GM19023 (cell line): ENCODE results near the gene TMEM18.

Source experiments
- ATAC-seq: cut with Tn5 transposase; IDR thresholded peaks from one replicate; pipeline ENCODE4 v1.9.1; 2021; ENCODE audit warnings: mild to moderate bottlenecking, moderate library complexity; ENCODE audit not compliant: unreplicated experiment

TMEM18 gene

DNA sequence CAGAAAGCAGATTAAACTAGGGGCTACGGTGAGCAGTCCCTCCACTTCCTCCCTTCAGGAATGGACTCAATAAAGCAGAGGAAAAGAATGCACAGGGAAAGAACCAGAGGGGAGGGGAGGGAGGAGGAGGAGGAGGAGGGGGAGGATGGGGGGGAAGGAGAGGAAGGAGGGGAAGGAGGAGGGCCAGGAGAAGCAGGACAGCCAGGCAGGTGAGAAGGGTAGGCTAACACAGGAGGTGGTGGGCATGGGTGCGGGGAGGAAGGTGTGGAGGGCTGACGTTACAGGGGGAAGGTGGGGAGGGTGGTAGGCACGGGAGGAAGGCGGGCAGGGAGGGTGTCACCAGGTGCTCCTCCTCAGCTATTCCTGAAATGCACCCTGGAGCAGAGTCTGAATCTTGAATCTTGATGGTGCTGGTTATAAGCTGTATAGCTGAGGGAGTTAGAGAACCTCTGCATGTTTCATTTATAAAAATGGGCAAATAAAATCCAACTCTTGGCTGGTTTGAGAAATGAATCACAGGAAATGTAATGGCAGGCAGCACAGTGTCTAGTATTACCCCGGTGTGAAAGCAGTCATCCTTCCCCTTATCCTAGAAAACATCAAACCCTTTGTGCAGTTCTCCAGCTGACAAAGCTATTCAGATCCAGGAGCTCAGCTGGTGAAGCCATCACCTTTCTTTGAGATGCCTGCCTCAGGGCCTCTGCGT lies 3.4 kb downstream of the TMEM18 start:
- ATAC-seq, result no peak

DNA sequence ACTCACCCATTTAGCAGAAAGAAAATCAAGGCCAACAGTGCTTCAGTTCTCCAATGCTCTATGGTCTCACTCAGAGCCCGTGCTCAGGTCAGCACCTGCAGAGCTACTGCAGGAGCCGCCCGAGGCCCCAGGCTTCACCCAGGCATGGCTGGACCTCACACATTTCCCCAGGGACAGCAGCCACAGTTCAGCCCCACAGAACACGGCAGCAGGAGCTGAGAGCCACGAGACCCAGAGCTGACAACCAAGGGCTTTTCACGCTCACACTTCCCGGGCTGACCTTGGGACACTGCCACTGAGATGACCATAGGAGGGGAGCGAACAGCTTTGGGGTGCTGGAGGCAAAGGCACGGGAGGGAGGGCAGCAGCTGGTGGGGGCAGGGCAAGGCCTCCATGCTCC lies 4.2 kb downstream of the TMEM18 start:
- no peak for ATAC-seq

DNA sequence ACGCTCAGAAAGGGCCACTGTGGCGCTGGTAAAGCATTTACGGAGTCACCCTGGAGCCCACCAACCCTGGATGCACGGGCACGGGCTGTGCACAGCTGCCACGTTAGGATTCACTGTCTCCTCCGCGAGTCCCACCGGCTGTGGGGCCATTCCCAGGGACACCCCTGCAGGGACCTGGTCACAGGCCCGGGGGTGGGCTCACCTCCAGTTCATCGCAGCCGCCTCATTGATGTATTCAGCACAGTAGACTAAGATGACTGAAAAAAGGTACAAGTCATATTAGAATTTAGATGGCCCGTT lies 4.7 kb downstream of the TMEM18 start:
- ATAC-seq, result no peak

DNA sequence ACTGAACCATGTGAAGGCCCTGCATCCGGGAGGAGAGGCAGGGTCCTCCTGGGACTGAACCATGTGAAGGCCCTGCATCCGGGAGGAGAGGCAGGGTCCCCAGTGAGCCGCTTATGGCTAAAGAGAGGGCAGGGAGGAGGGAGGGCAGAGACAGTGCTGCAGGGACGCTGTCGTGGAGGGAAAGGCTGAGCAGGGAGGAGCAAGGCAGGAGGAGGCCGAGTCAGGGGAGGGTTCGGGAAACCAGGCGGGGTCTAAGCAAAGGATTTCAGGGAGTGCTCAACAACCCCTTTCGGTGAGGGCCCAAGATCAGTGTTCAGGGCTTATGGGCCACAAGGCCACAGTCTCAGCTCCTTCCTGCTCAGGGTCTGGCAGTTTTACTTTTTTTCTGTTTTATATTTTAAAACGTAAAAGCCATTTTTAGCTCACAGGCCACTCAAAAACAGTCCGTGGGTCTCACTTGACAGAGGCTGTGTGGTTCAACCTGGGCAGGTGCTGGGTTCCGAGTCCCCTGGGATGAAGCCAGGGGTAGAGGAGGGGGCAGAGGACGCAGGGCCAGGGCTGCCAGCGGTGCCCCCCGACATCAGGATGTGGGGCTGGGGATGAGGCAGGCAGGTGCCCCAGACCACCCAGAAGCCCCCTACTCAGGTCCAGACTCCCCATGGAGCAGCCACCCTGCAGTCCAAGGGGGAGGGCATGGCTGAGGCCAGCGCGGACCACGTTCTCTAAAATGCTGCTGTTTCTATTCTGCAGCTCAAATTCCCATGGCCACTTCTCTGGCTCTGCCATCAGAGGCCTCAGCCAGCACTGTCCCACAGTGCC lies 5.2 kb downstream of the TMEM18 start:
- no peak for ATAC-seq

DNA sequence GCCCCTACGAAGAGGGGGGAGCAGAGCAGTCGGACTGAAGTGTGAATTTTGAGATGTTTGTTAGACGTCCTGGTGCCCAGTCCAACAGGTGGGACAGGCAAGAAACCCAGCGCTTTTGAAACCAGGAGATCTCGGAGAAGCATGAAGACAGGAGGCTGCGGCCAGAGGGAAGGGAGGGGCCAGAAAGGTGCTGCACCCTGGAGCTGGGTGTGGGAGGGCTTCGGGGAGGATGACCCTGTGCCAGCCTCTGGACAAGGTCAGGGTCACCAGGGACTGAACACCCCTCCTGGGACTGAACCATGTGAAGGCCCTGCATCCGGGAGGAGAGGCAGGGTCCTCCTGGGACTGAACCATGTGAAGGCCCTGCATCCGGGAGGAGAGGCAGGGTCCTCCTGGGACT lies 6.1 kb downstream of the TMEM18 start:
- ATAC-seq, result no peak

DNA sequence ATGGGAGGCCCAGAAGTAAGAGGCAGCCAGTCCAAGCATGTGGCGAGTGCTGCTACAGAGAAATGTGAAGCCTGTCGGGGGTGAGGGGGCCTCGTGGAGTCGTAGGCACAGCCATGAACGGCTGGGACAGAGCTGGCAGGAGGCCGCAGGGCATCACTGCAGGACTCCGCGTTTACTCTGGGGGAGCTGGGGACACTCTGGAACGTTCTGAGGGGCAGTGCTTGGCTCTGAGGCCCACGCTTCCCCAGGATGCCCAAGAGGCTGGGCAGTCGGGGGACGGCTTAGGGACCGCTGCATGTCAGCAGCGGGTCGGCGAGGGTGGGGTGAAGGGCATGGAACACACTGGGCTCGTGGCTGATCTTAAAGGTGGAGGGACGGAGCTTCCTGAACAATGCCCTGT lies 6.6 kb downstream of the TMEM18 start:
- ATAC-seq, result no peak

DNA sequence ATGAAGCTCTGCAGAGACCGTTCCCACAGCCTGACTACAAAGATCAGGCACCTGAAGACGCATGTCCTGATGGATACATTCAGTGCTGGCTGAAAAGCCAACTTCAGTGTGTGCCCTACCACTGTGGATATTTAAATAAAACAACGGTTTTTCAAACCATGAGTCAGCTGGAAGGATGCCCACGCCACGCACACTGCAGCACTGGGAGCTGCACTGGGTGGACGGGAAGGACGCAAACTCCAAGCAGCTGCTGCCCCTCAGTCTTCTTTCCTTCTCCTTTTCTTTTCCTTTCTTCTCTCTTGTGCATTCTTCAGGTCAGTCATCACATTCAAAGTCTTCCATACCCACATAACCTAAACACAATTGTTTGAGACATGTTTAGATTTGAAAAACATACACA lies 7.9 kb downstream of the TMEM18 start:
- ATAC-seq, result no peak

DNA sequence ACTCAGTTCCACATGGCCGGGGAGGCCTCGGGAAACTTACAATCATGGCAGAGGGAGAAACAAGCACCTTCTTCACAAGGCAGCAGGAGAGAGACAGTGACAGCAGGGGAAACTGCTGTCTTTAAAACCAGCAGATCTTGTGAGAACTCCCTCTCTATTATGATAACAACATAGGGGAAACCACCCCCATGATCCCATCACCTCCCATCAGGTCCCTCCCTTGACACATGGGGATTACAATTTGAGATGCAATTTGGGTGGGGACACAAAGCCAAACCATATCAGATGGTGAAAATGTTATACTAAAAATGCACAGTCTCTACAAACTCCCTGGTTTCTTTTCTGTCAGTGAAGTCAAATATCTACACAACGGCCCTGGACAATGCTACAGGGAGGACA lies 9.2 kb downstream of the TMEM18 start:
- no peak for ATAC-seq

DNA sequence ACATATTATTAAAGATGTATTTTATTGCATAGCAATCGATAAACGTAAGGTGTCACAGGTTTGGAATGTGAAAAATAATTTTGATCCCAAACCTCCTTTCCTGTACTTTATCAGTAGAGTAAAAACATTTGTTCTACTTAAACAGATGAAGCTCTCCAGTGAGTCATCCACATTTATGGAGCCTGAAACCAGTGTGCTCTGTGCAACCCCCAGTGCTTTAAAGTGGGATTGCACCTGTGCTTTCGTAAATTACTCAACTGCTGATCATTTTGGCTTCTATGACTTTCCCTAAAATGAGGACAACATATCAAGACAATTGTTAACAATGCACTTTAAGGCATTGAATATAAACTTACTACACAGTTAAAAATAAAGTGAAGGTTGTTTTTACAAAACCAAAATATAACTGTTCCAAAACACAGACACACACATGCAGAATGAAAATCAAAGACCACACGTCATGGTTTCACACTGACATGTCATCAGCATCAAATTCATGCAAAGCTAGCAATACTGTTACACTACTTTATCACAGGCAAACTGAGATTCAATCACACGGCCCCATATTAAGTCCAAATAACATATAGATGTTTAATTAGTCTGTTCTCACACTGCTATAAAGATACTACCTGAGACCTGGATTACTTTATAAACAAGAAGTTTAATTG lies 9.7 kb downstream of the TMEM18 start:
- ATAC-seq, result no peak

DNA sequence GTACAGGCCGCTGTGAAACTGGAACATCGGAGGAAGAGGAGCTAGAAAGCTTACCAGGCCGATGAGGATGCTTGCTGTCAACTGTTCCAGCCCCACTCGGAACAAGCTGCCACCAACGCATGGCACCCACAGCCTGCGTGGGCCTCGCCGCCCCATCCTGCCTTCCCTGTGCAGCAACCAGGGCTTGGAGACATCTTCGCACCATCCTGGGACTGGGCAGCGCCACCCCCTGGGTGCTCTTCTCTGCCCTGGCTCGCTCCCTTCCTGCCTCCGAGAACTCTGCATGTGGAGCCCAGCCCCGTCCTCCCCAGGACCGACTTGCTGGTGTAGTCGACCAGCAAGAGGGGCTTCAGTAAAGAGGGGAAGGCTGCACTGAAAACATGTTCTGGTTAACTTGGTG lies 10.8 kb downstream of the TMEM18 start:
- no peak for ATAC-seq

DNA sequence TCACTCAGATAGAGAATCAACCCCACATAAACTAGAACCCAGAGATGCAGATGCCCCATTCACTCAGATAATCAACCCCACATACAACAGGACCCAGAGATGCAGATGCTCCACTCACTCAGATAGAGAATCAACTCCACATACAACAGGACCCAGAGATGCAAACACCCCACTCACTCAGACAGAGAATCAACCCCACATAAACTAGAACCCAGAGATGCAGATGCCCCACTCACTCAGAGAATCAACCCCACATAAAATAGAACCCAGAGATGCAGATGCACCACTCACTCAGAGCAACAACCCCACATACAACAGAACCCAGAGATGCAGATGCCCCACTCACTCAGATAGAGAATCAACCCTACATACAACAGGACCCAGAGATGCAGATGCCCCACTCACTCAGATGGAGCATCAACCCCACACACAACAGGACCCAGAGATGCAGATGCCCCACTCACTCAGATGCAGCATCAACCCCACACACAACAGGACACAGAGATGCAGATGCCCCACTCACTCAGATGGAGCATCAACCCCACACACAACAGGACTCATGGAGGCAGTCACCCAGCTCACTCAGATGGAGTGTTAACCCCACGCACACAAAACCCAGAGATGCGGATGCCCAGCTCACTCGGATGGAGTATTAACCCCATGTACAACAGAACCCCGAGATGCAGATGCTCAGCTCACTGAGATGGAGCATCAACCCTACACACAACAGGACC lies 11.7 kb downstream of the TMEM18 start:
- ATAC-seq, result no peak

DNA sequence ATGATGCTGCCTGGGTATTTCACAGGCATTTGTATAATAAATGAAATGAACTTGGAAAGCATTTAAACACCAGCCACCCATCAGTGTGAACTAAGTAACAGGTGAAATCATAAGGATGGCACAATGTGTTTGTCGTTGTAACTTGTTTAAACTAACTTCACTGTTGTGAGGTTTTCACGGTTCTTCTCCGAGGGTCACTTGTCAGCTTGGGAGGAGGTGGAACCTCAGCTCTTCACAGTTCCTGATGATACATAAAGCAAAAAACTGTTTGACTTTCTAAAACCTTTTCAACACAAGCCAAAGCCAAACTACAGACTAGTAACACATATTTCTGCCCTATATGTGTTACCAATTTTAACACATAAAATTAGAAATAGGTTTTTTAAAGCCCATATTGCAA lies 13.1 kb downstream of the TMEM18 start:
- no peak for ATAC-seq

DNA sequence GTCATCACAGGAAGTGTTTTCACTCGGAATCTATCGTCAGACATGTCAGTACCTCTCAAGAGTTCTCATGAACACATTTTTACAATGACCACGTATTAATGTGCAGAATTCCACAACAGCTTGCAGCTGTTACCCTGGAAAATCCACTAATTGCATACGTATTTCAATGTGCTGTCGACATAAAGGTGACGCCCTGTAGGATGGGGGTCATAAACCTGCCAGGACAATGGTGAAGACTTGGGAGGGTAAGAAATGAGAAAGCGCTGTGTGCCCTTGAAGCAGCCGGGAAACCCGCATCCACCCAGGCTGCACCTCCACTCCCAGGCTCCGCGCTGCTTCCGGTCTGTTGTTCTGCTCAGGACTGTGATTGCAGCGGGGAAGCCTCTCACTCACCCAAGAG lies 14.0 kb downstream of the TMEM18 start:
- ATAC-seq, result no peak

DNA sequence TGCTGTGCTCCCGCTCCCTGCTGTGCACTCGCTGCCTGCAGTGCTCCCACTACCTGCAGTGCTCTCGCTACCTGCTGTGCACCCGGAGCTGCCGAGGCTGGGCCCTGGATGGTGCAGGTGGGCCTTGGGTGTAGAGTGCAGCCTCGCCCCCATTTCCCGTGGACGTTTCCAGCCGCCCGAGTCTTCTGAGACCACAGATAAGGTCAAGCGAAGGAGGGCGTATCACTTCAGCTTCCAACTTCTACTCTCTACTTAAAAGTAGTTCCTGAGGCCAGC lies 15.9 kb downstream of the TMEM18 start:
- ATAC-seq, result no peak

DNA sequence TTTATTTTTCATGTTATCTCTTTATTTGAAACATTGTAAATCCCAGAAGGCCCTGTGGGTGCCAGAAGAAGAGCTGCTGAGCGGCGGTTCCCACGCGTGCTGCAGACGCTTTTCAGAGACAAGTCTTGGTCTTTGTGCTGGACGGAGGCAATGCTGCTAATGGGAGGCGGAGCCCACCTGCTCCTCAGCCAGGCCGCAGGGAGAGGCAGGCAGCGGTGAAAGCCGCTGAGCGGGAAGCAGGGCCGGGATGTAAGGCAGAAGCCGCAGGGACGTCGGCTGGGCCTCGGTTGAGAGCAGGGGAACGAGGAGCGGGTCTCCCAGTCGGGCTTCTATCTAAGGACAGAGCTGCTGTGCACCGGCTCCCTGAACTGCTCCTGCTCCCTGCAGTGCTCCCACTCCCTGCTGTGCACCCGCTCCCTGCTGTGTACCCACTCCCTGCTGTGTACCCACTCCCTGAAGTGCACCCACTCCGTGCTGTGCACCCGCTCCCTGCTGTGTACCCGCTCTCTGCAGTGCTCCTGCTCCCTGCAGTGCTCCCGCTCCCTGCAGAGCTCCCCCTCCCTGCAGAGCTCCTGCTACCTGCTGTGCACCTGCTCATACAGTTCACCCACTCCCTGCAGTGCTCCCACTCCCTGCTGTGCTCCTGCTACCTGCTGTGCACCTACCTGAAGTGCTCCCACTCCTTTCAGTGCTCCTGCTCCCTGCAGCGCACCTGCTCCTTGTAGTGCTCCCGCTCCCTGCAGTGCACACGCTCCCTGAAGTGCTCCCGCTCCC lies 16.4 kb downstream of the TMEM18 start:
- no peak for ATAC-seq

DNA sequence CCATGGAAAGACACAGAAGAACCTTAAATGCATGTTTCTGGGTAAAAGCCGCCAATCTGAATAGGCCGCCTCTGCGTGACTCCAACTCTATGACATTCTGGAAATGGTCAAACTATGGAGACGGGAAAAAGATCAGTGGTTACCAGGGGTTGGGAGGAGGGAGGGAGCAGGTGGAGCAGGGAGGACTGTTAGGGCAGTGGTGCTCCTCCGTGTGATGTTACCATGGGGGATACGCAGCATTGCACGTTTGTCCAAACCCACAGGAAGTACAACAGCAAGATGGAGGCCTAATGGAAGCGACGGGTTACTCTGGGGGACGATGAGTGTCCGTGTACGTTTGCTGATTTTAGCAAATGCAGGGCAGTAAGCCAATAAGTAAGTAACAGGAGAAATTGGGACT lies 17.2 kb downstream of the TMEM18 start:
- no peak for ATAC-seq

DNA sequence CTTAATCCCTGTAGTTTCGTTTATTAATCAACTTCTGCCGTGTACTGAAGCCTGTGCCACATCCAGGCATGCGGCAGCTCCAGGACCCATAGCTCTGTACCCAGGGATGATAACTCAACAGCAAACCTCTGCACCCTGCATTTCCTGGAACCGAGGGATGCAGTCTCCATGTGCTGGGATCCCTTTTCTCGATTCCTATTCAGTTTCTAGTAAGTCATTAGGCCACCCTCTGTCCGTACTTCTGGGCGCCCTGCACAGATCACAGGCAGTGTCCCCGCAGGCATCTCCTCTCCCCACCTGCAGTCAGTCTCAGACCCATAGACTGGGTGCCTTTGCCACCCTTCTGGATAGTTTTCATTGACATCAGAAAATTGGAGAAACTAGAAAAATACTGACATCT lies 18.8 kb downstream of the TMEM18 start:
- no peak for ATAC-seq

DNA sequence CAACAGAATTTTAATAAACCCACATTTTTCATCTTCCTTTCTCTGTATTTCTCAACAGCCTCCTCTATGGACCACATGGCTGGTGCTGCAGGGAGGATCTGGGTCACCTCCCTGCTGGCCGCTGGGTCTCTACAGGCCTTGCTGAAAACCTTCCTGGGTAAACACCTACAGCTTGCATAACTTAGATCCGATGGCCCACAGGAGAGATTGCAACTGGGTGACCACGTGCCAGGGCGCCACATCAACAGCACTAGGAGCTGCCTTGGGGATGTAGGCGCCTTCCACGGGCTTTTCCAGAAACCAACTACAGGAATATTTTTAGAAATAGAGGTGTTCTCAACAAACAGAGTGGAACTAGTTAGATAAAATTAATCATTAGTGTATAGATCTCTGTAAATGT lies 19.4 kb downstream of the TMEM18 start:
- no peak for ATAC-seq

DNA sequence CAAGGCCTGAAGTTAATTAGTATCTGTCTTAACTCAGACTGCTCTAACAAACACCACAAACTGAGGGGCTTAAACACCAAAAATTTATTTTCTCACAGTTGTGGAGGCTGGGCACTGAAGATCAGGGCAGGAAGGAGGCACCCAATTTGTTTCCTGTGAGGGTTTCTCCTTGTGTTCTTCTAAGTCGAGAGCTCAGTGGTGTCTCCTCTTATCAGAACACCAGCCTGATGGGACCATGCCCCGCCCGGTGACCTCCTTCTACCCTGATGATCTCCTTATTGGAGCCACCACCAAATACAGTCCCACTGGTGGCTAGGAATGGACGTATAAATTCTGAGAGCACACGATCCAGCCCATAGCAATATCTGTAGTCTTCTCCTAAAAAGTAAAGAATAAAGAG lies 20.5 kb downstream of the TMEM18 start:
- ATAC-seq, result no peak

DNA sequence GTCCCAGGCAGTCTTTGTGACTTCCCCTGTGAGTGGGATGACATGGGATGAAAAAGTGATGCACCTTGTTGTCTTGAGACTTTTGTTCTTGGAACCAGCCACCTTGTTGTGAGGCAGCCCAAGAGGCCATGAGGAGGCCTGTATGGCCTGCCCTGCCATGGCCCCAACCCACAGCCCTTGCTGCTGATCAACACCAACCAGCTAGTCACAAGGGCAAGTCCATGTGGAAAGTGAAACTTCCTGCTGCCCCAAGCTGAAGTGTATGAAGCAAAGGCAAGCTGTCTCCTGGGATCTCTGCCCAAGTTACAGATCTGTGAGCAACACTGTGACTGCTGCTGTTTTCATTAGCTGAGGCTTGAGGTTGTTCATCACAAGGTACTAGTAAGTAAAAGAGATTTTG lies 21.6 kb downstream of the TMEM18 start:
- ATAC-seq, result no peak

DNA sequence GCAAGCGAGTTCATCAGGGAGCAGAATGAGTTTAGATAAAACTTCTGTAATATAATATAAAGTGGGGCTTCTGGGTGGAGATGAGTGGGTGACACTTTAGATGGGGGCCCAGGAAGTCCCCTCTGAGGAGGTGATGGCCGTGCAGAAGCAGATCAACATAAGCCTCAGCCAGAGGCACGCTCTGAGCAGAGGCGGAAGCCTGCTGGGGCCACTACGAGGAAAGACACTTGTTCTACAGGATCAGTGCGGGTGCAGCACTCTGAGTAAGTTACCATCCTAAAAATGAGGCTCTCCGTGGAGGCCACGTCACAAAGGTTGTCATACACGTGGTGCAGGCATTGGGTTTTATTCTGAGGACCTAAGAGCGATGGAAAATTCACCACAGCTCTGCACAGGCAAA lies 22.3 kb downstream of the TMEM18 start:
- ATAC-seq, result no peak
